Measurements from ENCODE around the gene ARHGAP18.

DNA sequence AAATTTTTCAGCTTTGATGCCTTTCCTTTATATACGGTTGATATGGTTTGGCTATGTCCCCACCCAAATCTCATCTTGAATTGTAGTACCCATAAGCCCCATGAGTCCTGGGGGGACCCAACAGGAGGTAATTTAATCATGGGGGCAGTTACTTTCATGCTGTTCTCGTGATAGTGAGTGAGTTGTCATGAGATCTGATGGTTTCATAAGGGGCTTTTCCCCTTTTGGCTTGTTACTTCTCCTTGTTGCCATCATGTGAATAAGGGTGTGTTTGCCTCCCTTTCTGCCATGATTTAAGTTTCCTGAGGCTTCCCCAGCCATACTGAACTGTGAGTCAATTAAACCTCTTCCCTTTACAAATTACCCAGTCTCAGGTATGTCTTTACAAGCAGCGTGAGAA is 66.8 kb downstream of the ARHGAP18 start:
- TF ChIP-seq SUZ12 (IDR thresholded peaks at IDR 0.05) (no peak), TARDBP (IDR thresholded peaks at IDR 0.05) (no peak), FOXK2 (IDR thresholded peaks at IDR 0.05) (no peak), HDGF (IDR thresholded peaks at IDR 0.05; ENCODE audit: borderline replicate concordance) (no peak), LEF1 (IDR thresholded peaks at IDR 0.05; ENCODE audit: borderline replicate concordance) (no peak), FOXA1 (IDR thresholded peaks at IDR 0.05) (no peak), SP1 (IDR thresholded peaks at IDR 0.05) (no peak), BHLHE40 (IDR thresholded peaks at IDR 0.05; ENCODE audit: borderline replicate concordance) (no peak)
